ENCODE results near the gene DGAT2L6.

DNA sequence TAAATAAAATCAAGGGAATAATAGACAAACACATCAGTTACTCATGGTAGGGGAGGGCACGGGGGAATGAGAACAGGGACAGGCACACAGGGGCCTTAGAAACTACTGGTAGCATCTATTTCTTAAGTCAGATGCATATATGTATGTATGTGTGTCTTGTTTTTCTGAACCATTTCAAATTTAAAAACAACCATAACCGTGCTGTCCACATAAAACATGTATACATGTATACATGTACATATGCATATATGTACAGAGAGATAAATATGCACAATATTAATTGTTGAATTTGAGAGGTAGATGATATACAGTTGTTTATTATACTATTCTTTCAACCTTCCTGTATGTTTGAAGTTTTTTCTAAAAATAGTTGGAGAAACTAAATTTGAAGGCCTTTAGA, 49.4 kb downstream of the DGAT2L6 start:
- TF ChIP-seq, protein P1, sequence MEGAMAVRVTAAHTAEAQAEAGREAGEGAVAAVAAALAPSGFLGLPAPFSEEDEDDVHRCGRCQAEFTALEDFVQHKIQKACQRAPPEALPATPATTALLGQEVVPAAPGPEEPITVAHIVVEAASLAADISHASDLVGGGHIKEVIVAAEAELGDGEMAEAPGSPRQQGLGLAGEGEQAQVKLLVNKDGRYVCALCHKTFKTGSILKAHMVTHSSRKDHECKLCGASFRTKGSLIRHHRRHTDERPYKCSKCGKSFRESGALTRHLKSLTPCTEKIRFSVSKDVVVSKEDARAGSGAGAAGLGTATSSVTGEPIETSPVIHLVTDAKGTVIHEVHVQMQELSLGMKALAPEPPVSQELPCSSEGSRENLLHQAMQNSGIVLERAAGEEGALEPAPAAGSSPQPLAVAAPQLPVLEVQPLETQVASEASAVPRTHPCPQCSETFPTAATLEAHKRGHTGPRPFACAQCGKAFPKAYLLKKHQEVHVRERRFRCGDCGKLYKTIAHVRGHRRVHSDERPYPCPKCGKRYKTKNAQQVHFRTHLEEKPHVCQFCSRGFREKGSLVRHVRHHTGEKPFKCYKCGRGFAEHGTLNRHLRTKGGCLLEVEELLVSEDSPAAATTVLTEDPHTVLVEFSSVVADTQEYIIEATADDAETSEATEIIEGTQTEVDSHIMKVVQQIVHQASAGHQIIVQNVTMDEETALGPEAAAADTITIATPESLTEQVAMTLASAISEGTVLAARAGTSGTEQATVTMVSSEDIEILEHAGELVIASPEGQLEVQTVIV (IDR thresholded peaks at IDR 0.05; ENCODE audit: borderline replicate concordance, partially characterized antibody), result no peak
- TF ChIP-seq EP300 (IDR thresholded peaks at IDR 0.05; ENCODE audit: borderline replicate concordance in 1 of 2, control insufficient read depth in 1 of 2, low read depth in 2 of 2, low read length in 2 of 2) (no peak), EED (IDR thresholded peaks at IDR 0.05; ENCODE audit: low read depth) (no peak)
- TF ChIP-seq, protein P2, sequence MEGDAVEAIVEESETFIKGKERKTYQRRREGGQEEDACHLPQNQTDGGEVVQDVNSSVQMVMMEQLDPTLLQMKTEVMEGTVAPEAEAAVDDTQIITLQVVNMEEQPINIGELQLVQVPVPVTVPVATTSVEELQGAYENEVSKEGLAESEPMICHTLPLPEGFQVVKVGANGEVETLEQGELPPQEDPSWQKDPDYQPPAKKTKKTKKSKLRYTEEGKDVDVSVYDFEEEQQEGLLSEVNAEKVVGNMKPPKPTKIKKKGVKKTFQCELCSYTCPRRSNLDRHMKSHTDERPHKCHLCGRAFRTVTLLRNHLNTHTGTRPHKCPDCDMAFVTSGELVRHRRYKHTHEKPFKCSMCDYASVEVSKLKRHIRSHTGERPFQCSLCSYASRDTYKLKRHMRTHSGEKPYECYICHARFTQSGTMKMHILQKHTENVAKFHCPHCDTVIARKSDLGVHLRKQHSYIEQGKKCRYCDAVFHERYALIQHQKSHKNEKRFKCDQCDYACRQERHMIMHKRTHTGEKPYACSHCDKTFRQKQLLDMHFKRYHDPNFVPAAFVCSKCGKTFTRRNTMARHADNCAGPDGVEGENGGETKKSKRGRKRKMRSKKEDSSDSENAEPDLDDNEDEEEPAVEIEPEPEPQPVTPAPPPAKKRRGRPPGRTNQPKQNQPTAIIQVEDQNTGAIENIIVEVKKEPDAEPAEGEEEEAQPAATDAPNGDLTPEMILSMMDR (IDR thresholded peaks at IDR 0.05 in 2 of 3, conservative IDR thresholded peaks at IDR 0.05 in 1 of 3; ENCODE audit: control insufficient read depth in 2 of 3, extremely low read depth in 1 of 3, insufficient read depth in 1 of 3, low read depth in 3 of 3, low read length in 3 of 3), result no peak
- TF ChIP-seq, protein P3, sequence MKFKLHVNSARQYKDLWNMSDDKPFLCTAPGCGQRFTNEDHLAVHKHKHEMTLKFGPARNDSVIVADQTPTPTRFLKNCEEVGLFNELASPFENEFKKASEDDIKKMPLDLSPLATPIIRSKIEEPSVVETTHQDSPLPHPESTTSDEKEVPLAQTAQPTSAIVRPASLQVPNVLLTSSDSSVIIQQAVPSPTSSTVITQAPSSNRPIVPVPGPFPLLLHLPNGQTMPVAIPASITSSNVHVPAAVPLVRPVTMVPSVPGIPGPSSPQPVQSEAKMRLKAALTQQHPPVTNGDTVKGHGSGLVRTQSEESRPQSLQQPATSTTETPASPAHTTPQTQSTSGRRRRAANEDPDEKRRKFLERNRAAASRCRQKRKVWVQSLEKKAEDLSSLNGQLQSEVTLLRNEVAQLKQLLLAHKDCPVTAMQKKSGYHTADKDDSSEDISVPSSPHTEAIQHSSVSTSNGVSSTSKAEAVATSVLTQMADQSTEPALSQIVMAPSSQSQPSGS (IDR thresholded peaks at IDR 0.05; ENCODE audit: low read length), result no peak
- TF ChIP-seq, protein P4, sequence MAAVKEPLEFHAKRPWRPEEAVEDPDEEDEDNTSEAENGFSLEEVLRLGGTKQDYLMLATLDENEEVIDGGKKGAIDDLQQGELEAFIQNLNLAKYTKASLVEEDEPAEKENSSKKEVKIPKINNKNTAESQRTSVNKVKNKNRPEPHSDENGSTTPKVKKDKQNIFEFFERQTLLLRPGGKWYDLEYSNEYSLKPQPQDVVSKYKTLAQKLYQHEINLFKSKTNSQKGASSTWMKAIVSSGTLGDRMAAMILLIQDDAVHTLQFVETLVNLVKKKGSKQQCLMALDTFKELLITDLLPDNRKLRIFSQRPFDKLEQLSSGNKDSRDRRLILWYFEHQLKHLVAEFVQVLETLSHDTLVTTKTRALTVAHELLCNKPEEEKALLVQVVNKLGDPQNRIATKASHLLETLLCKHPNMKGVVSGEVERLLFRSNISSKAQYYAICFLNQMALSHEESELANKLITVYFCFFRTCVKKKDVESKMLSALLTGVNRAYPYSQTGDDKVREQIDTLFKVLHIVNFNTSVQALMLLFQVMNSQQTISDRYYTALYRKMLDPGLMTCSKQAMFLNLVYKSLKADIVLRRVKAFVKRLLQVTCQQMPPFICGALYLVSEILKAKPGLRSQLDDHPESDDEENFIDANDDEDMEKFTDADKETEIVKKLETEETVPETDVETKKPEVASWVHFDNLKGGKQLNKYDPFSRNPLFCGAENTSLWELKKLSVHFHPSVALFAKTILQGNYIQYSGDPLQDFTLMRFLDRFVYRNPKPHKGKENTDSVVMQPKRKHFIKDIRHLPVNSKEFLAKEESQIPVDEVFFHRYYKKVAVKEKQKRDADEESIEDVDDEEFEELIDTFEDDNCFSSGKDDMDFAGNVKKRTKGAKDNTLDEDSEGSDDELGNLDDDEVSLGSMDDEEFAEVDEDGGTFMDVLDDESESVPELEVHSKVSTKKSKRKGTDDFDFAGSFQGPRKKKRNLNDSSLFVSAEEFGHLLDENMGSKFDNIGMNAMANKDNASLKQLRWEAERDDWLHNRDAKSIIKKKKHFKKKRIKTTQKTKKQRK (IDR thresholded peaks at IDR 0.05; ENCODE audit: low read depth, low read length), result no peak

All from GM12878 (cell line).